Left renal cortex interstitium (tissue), 4 donors: ENCODE measurements around the gene METAP1D. TPM values are rescaled to one million over a fixed set of nuclear protein-coding genes. Genes with fewer than 3 reads are reported as not detected.
"Not testable (repeated sequence)": the region's sequence is repeated elsewhere in the genome, so short reads cannot be mapped to it uniquely, and the experiment has no call there.

Experiments used
- DNase-seq, 4 donors: peaks; one replicate each; pipeline ENCODE4 v3.0.0-alpha.2; 2013; ENCODE audit warnings: low read depth in 4 of 4, low spot score in 2 of 4, missing footprints in 1 of 4
- polyA plus RNA-seq, 4 donors: library from polyadenylated mRNA; unstranded; fragments of 120-200 nt; gene quantifications; one replicate each; pipeline ENCODE4 v1.2.1, GENCODE V29; 2013; ENCODE audit not compliant: insufficient read length in 4 of 4

The METAP1D gene
- polyA plus RNA-seq, 4 donors, result 9.1 to 22.6 (median 14.3) TPM

- DNase-seq, result no peak
Measured at GRCh38 chr2:171995586-171995985, 4.2 kb upstream of the METAP1D start.

DNA sequence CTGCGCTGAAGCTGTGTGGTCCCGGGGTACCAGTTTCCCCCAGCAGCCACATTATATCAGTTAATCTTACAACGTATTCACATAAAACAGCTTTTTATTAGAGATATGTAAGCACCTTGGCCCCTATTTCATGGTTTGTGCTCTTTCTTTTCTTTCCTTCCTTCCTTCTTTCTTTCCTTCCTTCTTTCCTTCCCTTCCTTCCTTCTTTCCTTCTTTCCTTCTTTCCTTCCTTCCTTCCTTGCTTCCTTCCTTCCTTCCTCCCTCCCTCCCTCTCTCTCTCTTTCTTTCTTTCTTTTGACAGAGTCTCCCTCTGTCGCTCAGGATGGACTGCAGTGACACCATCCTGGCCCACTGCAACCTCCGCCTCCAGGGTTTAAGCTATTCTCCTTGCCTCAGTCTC is 3.7 kb upstream of the METAP1D start:
- no peak for DNase-seq

DNA sequence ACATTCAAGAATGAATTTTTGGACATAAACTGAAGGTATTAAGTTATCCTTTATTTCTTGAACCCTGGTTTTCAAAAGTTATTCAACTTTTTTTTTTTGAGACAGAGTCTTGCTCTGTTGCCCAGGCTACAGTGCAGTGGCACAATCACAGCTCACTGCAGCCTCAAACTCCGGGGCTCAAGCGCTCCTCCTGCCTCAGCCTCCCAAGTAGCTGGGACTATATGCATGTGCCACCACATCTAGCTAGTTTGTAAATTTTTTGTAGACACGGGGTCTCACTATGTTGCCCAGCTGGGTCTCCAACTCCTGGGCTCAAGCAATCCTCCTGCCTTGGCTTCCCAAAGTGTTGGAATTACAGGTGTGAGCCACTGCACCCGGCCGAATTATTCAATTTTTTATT is 2.7 kb upstream of the METAP1D start:
- not testable (repeated sequence) for DNase-seq

GRCh38 chr2:171999161-171999560 is 592 bp upstream of the METAP1D start:
- no peak for DNase-seq

GRCh38 chr2:172000696-172001361 is 1.1 kb downstream of the METAP1D start:
- no peak for DNase-seq

- DNase-seq, result no peak
Measured at GRCh38 chr2:172007372-172007771, 7.6 kb downstream of the METAP1D start.

GRCh38 chr2:172009823-172010222 is 10.1 kb downstream of the METAP1D start:
- DNase-seq, result no peak

- no peak for DNase-seq
Measured at GRCh38 chr2:172011812-172012575, 12.2 kb downstream of the METAP1D start.

DNA sequence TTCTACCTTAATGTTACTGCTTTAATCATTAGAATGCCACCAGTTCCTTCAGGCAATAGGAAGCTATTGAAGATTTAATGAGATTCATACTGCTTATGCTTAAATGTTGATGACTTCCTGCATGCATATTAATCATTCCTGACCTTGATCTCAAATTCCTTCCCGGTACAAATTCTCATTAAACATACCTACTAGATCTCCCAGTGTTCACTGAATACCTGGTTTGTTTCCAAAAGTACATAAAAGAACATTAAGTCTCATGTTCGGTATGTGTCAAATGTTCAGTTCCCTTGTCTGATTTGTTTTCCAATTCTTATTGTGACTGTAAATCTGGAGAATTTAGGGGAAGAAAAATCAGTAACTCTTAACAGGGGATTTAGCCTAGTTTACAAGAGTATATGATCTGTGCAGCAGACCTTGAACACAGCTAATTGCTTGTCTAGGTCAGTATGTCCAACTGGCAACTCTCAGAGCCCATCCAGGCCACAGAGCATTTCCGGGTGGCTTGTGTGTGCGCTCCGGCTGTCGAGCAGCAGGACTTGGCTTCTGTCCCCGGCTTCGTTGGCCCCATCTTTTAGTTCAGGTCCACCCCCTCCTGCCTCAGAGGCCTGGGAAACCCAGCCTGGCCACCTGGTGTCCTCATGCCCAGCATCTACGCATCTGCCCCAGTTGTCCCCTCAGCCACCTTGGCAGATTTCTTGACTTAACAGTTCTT is 13.1 kb downstream of the METAP1D start:
- no peak for DNase-seq

DNA sequence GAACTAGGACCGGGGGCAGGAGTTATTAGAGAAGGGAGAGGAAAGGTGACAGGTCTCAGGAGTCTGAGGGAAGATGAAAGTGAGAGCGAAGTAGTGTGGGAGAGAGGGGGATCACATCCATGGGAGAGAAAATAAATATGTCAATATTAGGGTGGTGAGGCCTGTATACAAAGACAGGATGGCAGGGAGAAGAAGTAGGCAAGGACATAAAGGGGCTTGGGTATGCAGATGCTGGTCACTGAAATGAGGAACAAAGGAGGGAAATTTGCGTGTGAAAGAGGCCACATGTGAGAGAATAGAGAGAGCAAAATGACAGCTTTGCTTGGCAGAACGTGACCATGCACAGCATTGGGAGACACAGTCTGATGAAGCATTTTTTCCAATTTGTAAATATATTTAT is 13.6 kb downstream of the METAP1D start:
- no peak for DNase-seq

- no peak for DNase-seq
Measured at GRCh38 chr2:172021074-172021931, 21.6 kb downstream of the METAP1D start.

DNA sequence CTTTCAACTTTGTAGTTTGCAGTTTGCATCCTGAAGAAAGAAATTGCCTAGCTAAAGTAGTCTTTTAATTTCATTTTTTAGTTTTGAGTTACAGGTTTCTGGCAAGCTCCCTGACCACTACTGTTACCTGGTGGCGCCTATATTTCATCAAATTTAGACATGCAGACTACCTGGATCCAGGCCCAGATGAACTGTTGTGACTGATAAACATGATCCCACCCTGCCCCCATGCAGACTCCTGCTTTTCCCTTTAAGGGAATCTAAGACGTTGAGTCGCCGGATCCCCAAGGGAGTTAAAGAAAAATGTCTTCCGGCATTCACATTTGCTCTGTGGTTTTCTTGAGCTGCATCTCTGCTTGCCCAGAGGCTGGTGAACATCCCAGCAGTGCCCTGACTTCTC is 22.2 kb downstream of the METAP1D start:
- DNase-seq, result no peak

- no peak for DNase-seq
Measured at GRCh38 chr2:172031536-172031935, 31.8 kb downstream of the METAP1D start.

DNA sequence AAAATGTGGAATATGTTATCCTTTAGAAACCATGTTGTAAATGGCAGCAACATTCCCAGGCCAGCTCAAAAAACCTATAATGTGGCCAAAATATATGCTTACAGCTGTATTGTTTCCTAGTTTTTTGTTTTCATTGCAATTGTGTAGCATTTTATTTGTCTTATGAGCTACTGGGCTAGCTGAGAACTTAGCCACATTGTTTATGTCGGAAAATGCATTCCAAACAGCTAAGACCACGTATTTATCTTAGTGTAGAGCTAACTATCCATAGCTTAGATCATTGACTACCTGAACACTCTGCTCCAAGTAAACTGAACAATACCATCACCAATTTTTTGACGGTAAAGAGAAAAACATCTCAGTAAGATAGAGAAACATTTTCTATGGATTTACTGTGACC is 38.4 kb downstream of the METAP1D start:
- no peak for DNase-seq

DNA sequence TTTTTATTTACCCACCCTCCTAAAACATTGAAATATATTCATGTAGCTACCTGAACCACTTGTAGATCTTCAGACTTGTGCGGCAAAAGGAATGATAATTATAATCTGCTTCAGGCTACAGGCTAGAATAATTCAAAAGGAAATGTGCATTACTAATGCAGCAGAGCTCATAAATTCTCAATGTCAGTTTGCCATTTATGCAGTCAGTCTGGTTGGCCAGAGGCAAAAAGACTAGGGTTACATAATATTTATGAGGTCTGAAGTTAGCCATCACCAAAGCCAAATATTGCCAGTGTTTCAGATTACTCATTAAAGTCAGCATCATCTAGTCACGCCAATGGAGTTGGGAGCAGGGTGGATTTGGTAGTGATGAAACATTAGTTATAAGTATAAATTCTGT is 38.9 kb downstream of the METAP1D start:
- no peak for DNase-seq

DNA sequence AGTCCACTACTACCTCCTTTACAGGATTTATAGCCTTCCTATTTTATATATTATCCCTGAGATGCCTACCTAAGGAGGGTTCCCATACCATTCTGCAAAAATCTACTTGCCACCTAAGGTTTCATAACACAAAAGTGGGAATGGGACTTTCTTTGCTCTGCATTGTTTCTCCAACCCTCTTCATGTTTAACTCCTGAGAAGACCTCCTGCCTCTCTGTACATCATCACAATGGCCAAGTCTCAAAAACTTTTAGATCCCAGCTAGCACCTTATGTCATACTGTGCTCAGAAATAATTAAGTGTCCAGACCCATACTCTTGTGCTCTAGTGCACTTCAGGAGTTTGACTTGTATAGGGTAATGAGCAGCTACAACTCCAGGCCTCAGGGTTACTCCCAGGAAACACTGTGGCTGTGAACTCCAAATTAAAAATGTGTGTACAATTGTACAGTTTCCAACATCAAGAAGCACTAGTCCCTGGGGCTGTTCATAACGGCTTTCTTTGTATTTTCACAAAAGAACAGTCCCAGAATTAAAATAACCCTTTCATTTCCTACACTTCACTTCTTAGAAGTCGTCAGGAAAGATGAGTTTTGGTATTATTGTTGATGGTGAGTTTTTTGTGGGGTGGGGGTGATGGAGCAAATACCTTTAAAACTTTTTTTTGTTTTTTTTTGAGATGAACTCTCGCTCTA is 39.4 kb downstream of the METAP1D start:
- DNase-seq, result no peak

DNA sequence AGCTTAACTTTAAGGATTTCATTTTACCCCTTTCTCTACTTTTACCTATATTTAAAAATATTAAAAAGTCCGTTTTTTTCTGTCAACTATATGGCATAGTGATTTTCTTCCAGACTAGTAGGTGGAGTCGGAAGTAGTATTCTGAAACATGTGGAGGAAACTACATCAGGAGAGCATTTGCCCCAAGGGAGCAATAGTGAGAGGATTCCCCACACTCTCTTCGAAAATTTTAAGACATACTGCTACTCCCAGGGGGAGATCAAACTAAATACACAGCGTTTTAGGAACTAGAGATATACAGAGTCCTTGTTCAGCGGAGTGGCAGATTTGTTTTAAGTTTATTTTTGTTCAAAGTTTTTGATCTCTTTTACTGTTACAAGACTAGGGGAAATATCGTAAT is 40.6 kb downstream of the METAP1D start:
- no peak for DNase-seq

DNA sequence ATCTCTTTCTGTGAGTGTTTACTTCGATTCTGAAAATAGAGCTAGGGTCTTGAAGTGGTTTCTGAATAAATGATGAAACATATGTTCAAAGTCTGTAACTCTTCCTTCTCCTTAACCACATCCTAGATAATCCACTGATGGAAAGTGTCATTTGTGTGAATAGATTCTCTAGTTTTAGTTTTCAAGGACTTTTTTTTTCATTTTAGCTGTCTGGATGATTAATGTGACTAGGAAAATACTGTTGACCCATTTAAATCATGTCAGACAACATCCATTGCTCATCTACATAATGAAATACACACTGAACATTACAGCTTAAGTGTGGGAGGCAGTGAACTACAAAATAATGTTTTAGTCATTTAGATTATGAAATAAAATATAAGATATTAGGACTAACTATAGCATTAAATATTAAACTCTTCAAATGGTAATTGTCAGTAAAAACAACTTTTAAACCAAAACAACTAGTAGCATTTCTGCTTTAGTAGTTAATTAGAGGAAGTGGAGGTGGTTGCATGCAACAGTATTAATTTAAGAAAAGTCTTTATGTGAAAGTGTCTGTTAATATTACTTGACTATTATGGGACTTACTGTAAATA is 46.4 kb downstream of the METAP1D start:
- DNase-seq, result no peak

GRCh38 chr2:172046866-172047565 is 47.3 kb downstream of the METAP1D start:
- no peak for DNase-seq
